GM21529 (cell line): ENCODE measurements around the gene ALKBH2.
A peak's percentile ranks its signal among the peaks of the same experiment; 100 is the strongest.
"Not testable (repeated sequence)": the region's sequence is repeated elsewhere in the genome, so short reads cannot be mapped to it uniquely, and the experiment has no call there.

ENCODE experiments used
- ATAC-seq: cut with Tn5 transposase; IDR thresholded peaks from one replicate; pipeline ENCODE4 v1.9.1; 2021; ENCODE audit not compliant: unreplicated experiment

Gene ALKBH2

DNA sequence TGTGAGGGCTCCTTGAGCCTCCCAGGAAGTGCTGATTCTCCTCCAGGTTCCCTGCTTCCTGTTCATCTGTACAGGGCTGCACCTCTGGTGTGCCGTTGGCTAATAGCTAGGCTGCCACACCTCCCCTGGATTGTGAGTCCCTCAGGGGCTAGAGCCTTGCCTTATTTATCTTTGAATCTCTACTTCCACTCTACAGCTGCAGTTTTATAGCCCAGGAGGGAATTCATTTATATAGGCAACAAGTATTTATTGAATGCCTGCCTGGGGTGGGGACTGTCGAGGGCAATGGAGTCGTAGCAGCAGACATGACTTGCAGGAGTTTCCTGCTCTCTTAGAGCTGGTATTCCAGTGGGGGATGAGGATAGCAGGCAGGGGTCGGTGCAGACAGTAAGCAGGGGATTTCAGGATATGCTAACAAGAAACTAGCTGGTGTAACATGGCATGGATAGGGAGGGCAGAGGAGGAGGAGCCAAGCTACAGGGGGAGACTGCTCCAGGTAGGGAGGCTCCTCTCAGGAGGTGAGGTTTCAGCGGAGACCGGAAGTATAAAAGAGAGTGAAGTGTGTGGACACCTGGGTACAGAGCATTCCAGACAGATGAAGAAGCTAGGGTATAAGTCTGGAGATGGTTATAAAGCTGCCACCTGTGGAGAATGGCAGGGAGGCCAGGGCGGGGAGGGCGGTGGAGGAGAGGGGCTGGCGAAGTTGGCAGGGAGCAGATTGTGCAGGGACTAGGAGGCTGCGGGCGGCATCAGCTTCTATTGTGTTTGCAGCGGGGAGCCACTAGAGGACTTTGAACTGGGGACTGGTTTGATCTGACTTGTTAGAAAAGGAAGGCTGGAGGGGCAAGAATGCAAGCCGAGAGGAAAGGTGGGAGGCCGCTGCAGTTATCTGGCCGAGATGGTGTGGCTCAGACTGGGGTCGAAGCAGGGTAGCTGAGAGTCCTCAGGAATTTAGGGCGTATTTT is 23.7 kb downstream of the ALKBH2 start:
- ATAC-seq, result no peak

DNA sequence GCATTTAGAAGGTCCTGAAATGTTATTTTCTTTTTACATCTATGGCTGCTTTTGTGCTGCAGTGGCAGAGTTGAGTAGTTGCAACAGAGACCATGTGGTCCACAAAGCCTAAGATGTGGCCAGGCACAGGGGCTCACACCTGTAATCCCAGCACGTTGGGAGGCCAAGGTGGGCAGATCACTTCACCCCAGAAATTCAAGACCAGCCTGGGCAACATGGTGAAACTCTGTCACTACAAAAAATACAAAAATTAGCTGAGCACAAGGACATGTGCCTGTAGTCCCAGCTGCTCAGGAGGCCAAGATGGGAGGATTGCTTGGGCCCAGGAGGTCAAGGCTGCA is 27.4 kb downstream of the ALKBH2 start:
- no peak for ATAC-seq

DNA sequence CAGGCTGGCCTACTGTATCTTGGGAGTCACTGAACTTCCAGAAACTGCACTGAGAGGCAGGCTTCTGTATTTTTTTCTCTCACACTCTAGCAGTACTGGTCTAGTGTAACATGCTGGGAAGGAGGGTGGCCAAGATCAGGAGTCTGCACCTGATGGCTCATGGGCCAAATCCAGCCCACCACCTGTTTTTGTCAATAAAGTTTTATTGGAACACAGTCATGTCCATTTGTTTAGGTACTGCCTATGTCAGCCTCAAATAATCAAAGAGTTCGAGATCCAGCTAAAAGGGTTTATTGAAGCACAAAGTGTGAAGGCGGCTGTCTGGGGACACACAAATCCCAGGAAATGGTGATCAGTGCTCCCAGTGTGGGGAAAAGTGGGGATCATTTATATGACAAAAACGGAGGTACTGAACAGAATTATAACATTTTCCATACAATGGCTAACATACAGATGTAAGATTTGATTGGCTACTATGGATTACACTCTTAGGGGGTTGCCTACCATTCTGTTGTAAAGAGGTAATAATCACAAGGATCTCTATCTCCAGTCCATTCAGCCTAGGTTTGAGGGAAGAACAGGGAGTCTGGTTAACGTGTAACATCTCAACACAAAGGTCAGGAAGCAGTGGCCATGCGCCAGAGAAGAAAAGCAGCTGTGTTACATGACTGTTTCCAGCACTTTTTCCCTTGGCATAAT is 28.0 kb downstream of the ALKBH2 start:
- ATAC-seq, result no peak

DNA sequence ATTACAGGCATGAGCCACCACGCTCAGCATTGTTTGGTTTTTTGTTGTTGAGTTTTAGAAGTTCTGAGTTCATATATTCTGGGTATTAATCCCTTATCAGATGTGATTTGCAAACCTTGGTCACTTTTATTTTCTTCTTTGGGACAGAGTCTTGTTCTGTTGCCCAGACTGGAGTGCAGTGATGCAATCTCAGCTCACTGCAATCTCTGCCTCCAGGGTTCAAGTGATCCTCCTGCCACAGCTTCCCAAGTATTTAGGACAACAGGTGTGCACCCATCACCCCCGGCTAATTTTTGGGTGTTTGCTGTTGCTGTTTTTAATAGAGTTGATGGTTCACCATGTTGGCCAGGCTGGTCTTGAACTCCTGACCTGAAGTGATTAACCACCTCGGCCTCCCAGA is 29.1 kb downstream of the ALKBH2 start:
- ATAC-seq, result no peak

DNA sequence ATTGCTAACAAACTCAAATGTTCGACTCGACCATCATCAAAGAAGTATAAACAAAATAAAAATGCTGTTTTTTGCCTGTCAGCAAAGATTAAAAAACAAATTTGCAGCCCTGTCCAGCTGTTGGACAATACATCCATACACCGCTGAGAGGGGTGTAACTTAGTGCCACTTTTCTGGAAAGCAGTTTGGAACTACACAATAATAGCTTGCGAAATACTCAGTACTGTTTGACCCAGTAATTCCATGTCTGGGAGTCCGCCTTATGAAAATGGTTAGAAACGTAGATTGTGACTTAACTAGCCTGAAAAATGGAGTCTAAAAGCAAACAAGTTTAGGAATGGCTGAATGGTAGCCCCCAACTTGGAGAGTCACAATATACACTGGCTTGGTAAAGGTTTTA is 34.5 kb downstream of the ALKBH2 start:
- ATAC-seq, result no peak

DNA sequence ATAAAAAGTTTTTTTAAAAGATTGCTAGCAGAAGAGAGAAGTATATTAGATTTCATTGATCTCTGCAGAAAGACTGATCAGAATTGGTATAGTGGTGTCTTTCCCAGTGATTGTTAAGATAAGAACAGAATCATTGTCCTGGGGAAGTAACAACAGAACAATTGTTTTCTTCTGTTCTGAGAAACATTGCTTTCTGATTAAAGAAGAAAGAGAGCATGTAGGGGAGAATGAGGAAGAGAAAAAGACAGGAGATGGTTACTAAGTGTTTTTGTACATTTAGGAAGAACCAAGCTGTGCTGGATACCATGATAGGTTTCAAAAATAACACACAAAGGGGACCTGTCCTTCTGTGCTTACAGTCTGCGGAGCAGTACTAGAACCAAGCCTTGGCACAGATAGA is 35.9 kb downstream of the ALKBH2 start:
- no peak for ATAC-seq

DNA sequence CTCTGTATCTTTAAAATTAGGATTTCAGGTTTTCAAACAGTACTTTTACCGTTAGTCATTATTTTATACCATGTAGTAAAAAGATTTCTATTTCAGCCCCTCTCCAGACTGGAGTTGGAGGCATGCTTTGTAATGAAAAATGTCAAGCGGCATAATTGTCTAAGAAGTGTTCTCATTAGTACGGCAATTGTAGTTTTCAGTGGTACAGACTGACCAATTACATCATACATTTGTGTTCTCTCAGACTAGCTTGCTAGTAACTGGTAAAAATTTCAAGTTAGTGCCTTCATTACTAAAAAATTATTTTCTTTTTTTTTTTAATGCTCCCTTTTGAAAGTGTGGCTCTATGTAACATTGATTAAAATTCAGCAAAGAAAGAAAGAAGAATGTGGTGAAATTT is 36.4 kb downstream of the ALKBH2 start:
- no peak for ATAC-seq

DNA sequence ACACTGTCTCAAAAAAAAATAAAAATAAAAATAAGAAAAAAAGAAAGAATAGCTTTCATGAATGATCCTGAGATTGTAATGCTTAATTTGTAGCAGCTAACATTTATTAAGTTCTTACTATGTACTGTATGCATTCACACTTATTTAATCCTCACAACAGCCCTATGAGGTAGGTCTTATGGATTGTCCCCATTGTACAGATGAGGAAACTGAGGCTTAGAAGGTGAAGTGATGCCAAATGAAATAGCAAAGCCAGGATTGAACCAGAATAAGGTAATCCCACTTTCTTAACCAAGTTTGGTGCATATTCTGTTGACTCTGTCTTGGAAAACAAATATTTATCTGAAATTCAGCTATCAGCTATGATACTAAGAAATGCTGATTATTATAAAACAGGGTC is 38.8 kb downstream of the ALKBH2 start:
- no peak for ATAC-seq

DNA sequence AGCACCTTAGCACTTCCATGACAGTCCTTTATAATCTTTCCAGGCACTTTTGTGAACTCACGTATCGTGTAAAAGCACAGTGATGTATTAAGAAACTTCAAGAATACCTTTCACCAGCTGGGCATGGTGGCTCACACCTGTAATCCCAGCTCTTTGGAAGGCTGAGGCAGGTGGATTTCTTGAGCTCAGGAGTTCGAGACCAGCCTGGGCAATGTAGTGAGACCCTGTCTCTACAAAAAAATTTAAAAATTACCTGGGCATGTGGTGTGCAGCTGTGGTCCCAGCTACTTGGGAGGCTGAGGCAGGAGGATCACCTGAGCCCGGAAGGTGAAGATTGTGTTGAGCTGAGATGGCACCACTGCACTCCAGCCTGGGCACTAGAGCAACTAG is 39.2 kb downstream of the ALKBH2 start:
- ATAC-seq, result not testable (repeated sequence)

DNA sequence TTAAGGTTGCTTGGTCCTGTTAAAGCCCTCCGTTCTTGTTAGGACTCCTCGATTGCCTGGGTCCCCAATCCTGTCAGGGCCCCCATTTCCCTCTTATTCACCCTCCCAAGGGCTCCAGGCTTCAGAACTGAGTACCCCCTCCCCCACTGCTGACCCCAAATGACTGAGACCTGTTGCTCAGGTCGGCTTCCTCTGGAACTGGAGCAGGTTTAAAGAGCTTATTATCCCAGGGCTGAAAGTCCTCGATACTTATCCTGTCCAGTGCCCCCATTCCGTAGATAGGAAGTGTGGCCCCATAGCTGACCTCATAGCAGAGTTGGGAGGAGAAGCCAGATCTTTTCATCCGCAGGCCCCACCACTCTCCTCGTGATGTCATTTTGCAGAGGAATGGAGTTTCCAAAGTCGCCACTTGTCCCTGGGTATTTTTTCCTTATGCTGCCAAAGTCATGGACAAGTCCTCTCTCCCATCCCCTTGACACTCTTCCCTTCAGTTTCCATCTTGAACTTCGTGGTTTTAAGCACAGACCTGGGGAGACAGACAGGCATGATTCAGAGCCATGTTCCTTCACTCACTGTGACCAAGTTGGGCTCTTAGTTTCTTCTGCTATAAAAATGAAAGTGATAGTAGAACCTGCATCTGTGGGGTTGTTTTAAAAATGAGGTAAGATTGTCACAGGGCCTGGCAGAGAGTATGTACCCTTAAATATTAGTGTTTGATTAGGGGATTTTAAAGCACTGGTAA is 39.7 kb downstream of the ALKBH2 start:
- ATAC-seq, result peak; percentile 46

DNA sequence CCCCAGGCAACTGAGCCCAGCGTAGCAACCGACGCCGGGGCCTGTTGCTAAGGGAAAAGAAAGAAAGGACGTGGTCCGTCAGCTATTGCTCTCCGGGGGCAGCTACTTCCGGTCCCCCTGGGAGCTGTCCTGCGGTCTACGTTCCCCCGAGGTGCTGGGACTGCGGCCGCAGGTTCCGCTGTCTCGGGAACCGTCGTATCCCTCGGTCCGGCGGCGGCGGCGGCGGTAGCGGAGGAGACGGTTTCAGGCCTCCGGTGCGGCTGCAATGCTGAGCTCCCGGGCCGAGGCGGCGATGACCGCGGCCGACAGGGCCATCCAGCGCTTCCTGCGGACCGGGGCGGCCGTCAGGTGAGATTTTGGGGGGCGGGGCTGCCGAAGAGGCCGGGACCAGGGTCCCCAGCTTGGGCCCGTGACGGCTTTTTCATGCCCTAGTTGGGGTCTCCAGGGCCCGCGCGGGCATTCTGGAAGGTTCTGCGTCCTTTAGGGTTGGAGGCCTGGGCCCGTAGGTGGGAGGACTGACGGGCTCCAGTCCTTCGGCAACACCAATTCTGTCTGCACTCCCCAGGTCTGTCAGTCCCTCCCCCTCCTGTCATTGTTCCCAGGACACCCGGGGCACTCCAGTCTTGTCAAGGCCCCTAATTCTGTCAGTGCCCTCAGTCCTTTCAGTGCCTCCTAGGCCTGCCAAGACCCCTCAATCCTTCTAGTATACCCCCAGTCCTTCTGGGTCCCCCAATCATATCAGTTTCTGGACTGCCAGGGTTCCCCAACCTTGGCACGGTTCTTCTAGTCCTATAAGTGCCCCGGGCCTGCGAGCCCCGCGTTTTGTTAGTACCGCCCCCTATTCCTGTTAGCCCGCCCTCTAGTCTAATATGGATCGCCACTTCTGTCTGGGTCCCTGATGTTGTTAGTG is 40.6 kb downstream of the ALKBH2 start, which contains the start of gene USP30:
TSS of gene USP30 (plus strand) at position 163 of the 910 bp plus-strand sequence. CDS start at position 266, 103 bp downstream.
- ATAC-seq, result peak; percentile 64

DNA sequence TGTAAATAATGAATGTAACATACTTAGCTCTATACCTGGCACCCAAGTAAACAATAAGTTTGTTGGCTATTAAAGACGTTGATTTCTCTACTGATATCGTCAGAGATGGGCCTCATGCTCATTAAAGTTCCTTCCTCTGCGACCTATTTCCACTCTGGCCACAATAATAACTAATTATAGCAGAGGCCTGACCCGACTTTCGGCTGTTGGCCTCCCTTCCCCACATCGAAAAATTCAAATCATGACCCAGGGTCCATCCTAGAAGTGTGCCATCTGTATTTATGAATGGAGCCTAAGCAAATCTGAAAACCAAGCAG is 41.2 kb downstream of the ALKBH2 start:
- ATAC-seq, result no peak

DNA sequence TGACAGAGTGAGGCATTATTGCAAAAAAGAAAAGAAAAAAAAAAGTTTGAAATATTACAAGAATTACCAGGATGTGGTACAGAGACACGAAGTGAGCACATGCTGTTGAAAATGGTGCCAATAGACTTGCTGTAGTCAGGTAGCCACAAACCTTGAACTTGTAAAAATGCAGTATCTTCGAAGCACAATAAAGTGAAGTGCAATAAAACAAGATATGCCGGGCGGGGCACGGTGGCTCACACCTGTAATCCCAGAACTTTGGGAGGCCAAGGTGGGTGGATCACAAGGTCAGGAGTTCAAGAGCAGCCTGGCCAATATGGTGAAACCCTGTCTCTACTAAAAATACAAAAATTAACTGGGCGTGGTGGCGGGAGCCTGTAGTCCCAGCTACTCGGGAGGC is 43.5 kb downstream of the ALKBH2 start:
- ATAC-seq, result not testable (repeated sequence)

DNA sequence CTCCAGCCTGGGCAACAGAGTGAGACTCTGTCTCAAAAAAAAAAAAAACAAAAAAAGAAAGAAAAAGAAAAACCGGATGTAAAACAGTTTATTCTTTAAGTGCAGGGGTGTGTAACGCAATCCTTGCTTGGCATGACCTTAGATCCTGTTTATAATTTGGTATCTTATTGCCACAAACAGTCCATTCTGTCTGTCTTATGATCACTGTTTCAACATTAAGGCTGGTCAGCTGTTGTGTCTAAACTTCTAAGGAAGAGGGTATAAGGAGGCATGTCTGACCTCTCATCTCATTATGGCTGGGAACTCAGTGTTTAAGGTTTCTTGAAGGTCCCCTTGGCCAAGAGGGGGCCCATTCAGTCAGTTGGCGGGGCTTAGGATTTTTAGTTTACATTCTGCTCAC is 44.6 kb downstream of the ALKBH2 start:
- ATAC-seq, result not testable (repeated sequence)

DNA sequence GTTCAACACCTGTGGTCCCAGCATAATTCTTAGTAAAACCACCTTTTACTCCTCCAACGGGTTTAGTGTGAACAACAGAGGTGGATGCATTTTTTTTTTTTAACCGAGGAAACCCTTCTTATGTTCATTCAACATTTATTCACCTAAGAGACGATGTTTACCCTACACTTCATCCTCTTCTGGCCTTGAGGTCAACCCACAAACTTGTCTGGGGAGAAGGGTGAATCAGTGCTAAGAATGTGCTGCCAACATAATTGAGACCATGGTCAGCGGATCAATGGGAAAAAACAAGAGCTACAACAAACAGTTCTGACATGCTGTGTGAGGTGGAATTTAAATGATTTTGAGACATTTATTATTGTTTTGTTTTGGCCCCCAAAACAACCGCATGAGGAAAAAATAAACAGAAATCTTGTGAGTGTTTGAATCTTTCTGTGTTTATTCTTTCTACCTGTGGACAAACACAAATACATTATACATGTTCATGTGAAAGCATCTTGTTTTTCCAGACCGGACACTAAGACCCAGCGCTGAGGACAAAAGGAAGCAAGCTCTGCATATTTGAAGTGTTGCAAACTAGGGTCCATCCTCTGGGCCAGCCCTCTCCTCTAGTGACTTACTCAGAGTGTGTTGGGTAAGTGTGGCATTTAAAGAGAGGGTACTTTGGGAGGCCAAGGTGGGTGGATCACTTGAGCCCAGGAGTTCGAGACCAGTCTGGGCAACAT is 46.0 kb downstream of the ALKBH2 start:
- no peak for ATAC-seq

DNA sequence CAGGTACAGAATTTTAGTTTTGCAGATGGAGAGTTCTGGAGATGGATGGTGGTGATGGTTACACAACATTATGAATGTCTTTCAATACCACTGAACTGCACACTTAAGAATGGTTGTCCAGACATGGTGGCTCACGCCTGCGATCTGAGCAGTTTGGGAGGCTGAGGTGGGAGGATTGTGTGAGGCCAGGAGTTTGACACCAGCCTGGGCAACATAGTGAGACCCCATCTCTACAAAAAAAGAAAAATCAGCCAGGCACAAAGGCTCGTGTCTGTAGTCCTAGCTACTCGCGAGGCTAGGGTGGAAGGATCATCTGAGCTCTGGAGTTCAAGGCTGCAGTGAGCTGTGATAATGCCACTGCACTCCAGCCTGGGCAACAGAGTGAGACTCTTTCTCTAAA is 49.0 kb downstream of the ALKBH2 start:
- no peak for ATAC-seq
